CD14-positive monocyte (primary cell): ENCODE data around the gene PITPNC1. TPM values are rescaled to one million over a fixed set of nuclear protein-coding genes. Genes with fewer than 3 reads are reported as not detected.
A peak's percentile ranks its signal among the peaks of the same experiment; 100 is the strongest.

Source experiments
- DNase-seq, 3 donors: peaks; one replicate each; pipeline ENCODE4 v3.0.0-alpha.2; 2011 to 2022
- H2AFZ ChIP-seq: 2 replicates; pipeline ENCODE4 v1.6.0; 2012; ENCODE audit warnings: mild to moderate bottlenecking, low read depth, low read length, inconsistent platforms; ENCODE audit not compliant: insufficient read depth, poor library complexity, severe bottlenecking
- H3K27ac ChIP-seq, 2 donors: 1 replicate in 1 of 2; 2 replicates in 1 of 2; pipeline ENCODE4 v1.5.1; 2012 to 2013; ENCODE audit warnings: low read length in 2 of 2, control low read depth in 1 of 2, inconsistent platforms in 1 of 2, low read depth in 1 of 2, mild to moderate bottlenecking in 1 of 2
- H3K27me3 ChIP-seq, 2 donors: one replicate each; pipeline versions ENCODE4 v1.6.0 to v1.6.1; 2011 to 2013; ENCODE audit warnings: low read length in 2 of 2; ENCODE audit not compliant: control insufficient read depth in 2 of 2, insufficient read depth in 2 of 2
- H3K36me3 ChIP-seq, 2 donors: replicated peaks in 1 of 2; 1 replicate in 1 of 2; 2 replicates in 1 of 2; pipeline versions ENCODE4 v1.5.1 to v1.6.1; 2012 to 2013; ENCODE audit warnings: low read length in 2 of 2, control low read depth in 1 of 2, inconsistent platforms in 1 of 2, mild to moderate bottlenecking in 1 of 2; ENCODE audit not compliant: insufficient read depth in 2 of 2, control insufficient read depth in 1 of 2
- H3K4me1 ChIP-seq, 2 donors: 1 replicate in 1 of 2; 2 replicates in 1 of 2; pipeline versions ENCODE4 v1.5.1 to v1.6.1; 2012 to 2013; ENCODE audit warnings: low read length in 2 of 2, control low read depth in 1 of 2, inconsistent platforms in 1 of 2, mild to moderate bottlenecking in 1 of 2, moderate library complexity in 1 of 2; ENCODE audit not compliant: insufficient read depth in 2 of 2, control insufficient read depth in 1 of 2
- H3K4me2 ChIP-seq: replicated peaks from 2 replicates; pipeline ENCODE3; 2012; ENCODE audit warnings: low read length, moderate library complexity, mild to moderate bottlenecking; ENCODE audit not compliant: poor library complexity, severe bottlenecking; ENCODE audit errors: extremely low read depth
- H3K4me3 ChIP-seq, 3 experiments: fragments of 200-600 bp in 1 of 3; sonication (generic) in 1 of 3; replicated peaks in 1 of 3; 1 replicate in 2 of 3; 2 replicates in 1 of 3; pipeline ENCODE4 v1.5.1; 2011 to 2013; ENCODE audit warnings: low read length in 3 of 3, mild to moderate bottlenecking in 3 of 3, control low read depth in 2 of 3, low read depth in 2 of 3, inconsistent platforms in 1 of 3, moderate library complexity in 1 of 3
- H3K79me2 ChIP-seq: 2 replicates; pipeline ENCODE4 v1.6.0; 2012; ENCODE audit warnings: mild to moderate bottlenecking, control low read depth, inconsistent platforms, low read length, moderate library complexity; ENCODE audit not compliant: insufficient read depth
- H3K9ac ChIP-seq: 2 replicates; pipeline ENCODE4 v1.6.0; 2017; ENCODE audit warnings: low read length, mild to moderate bottlenecking; ENCODE audit not compliant: insufficient read depth, poor library complexity, severe bottlenecking
- H3K9me3 ChIP-seq, 2 donors: replicated peaks in 1 of 2; 1 replicate in 1 of 2; 2 replicates in 1 of 2; pipeline versions ENCODE4 v1.5.1 to v1.6.1; 2012 to 2013; ENCODE audit warnings: low read length in 2 of 2, control low read depth in 1 of 2; ENCODE audit not compliant: control insufficient read depth in 1 of 2, insufficient read depth in 1 of 2
- H4K20me1 ChIP-seq: 2 replicates; pipeline ENCODE4 v1.6.0; 2012; ENCODE audit warnings: mild to moderate bottlenecking, low read length, control low read depth, moderate library complexity; ENCODE audit not compliant: insufficient read depth
- H3K27ac Mint-ChIP-seq, 7 donors: one replicate each; pipeline ENCODE4 v1.8.0; 2020; ENCODE audit warnings: mild to moderate bottlenecking in 7 of 7, mixed read lengths in 7 of 7, moderate library complexity in 6 of 7, inconsistent platforms in 2 of 7
- H3K27me3 Mint-ChIP-seq, 3 donors: one replicate each; pipeline ENCODE4 v1.8.0; 2021 to 2022; ENCODE audit warnings: low read depth in 3 of 3, mild to moderate bottlenecking in 3 of 3, mixed read lengths in 3 of 3, moderate library complexity in 3 of 3, inconsistent platforms in 1 of 3
- H3K36me3 Mint-ChIP-seq, 2 donors: one replicate each; pipeline ENCODE4 v1.8.0; 2020; ENCODE audit warnings: mixed read lengths in 2 of 2, inconsistent platforms in 1 of 2, mild to moderate bottlenecking in 1 of 2
- H3K4me1 Mint-ChIP-seq: one replicate; pipeline ENCODE4 v1.8.0; 2020; ENCODE audit warnings: mild to moderate bottlenecking, mixed read lengths
- H3K4me3 Mint-ChIP-seq, 2 donors: one replicate each; pipeline ENCODE4 v1.8.0; 2020; ENCODE audit warnings: mild to moderate bottlenecking in 2 of 2, mixed read lengths in 2 of 2, moderate library complexity in 1 of 2
- H3K9me3 Mint-ChIP-seq, 7 donors: one replicate each; pipeline ENCODE4 v1.8.0; 2020 to 2022; ENCODE audit warnings: mixed read lengths in 7 of 7, mild to moderate bottlenecking in 6 of 7, moderate library complexity in 6 of 7, inconsistent platforms in 2 of 7
- CTCF ChIP-seq: fragments of 200-600 bp; IDR thresholded peaks from one replicate; pipeline ENCODE4 v1.8.0; 2022; ENCODE audit warnings: antibody characterized with exemption, mild to moderate bottlenecking
- WGBS: methylation state at CpG from one replicate; pipeline ENCODE4 v1.1.5; 2013; ENCODE audit warnings: missing lambda C conversion rate; ENCODE audit not compliant: insufficient coverage; 5-methylcytosine and 5-hydroxymethylcytosine counted together
- intact Hi-C, 2 donors: fragments of 100-400 bp; cut with micrococcal nuclease; formaldehyde crosslinking; loops; one replicate each; pipeline versions ENCODE4 v1.15.0 to v1.15.1; 2023
- polyA plus RNA-seq, 3 donors: library from polyadenylated mRNA; depleted of rRNA in 1 of 3; unstranded in 2 of 3; stranded (reverse) in 1 of 3; fragments of 300-500 nt in 2 of 3; fragments of >200 nt in 1 of 3; fragmentation: Illumina TruSeq in 2 of 3; gene quantifications; 1 replicate in 2 of 3; 2 replicates in 1 of 3; pipeline ENCODE4 v1.2.3, GENCODE V29; 2012 to 2021

Gene PITPNC1
- polyA plus RNA-seq, 3 donors = 18.5 to 31.0 (median 21.7) TPM

- Histone ChIP-seq H3K4me1 (peaks cover 21 to 22% of the 10 kb centered on the region in 2 donors), H3K79me2 (peaks cover 27% of the 10 kb centered on the region), H3K36me3 (peaks cover 30 to 35% of the 10 kb centered on the region in 2 donors), H3K27ac (peak overlapping the region; percentile 84 to 93), H3K4me2 (peak overlapping the region; percentile 74), H3K4me3 (peak overlapping the region; percentile 81 to 94 (median 83)), H3K27me3 (no peaks in the 10 kb centered on the region), H3K9ac (peak overlapping the region; percentile 92), H3K9me3 (no peaks in the 10 kb centered on the region), H4K20me1 (no peaks in the 10 kb centered on the region), H2AFZ (peak overlapping the region; percentile 91)
- 3% methylated on average over 6 of the region's 16 CpGs for WGBS
- no peak for TF ChIP-seq CTCF
- Mint-ChIP-seq H3K4me1 (peaks cover 15% of the 10 kb centered on the region), H3K9me3 (peaks cover 0 to 7% (median 0%) of the 10 kb centered on the region in 7 donors), H3K27ac (peak overlapping the region; percentile 95 to 99 (median 96)), H3K36me3 (peaks cover 25 to 36% of the 10 kb centered on the region in 2 donors), H3K4me3 (peak overlapping the region; percentile 96 to 99), H3K27me3 (no peaks in the 10 kb centered on the region)
- intact Hi-C loops = loop anchor here in 1 of 2 donors (5.0 kb wide), 1 partner anchor 109 kb away; the partner anchor contains the start of gene BPTF
- DNase-seq = peak in 1 of 3 donors; percentile 21
Measured at GRCh38 chr17:67718325-67718941, 341.4 kb downstream of the PITPNC1 start.

- intact Hi-C loops = no loop called here
- no peaks in the 10 kb centered on the region for H3K27me3 Mint-ChIP-seq
- TF ChIP-seq CTCF = no peak
- no peak overlapping the region for H3K9ac ChIP-seq
- peaks cover 0 to 10% of the 10 kb centered on the region in 2 donors for H3K9me3 ChIP-seq
- peaks cover 2 to 12% (median 8%) of the 10 kb centered on the region in 7 donors for H3K9me3 Mint-ChIP-seq
- H3K36me3 Mint-ChIP-seq = peaks cover 79 to 99% of the 10 kb centered on the region in 2 donors
- H3K27me3 ChIP-seq = no peaks in the 10 kb centered on the region
- no CpG with 5 or more reads among the region's 4 CpGs for WGBS
- H3K4me2 ChIP-seq = no peak overlapping the region
- H3K4me3 Mint-ChIP-seq = no peak overlapping the region
- DNase-seq = no peak
- H2AFZ ChIP-seq = no peak overlapping the region
- peaks cover 83 to 98% of the 10 kb centered on the region in 2 donors for H3K36me3 ChIP-seq
- no peaks in the 10 kb centered on the region for H3K4me1 ChIP-seq
- no peak overlapping the region for H3K27ac ChIP-seq
- H3K4me3 ChIP-seq = no peak overlapping the region
- H4K20me1 ChIP-seq = no peaks in the 10 kb centered on the region
- H3K4me1 Mint-ChIP-seq = no peaks in the 10 kb centered on the region
- H3K79me2 ChIP-seq = peaks cover 10% of the 10 kb centered on the region
- no peak overlapping the region for H3K27ac Mint-ChIP-seq
Measured at GRCh38 chr17:67725373-67725791, 348.3 kb downstream of the PITPNC1 start.
